HFFc6 (cell line): ENCODE measurements around the gene TECPR2. TPM values are rescaled to one million over a fixed set of nuclear protein-coding genes. Genes with fewer than 3 reads are reported as not detected.

Source experiments
- DNase-seq: peaks from one replicate; pipeline ENCODE4 v3.0.0-alpha.2; 2018
- H3K27ac Mint-ChIP-seq: 2 replicates; pipeline ENCODE4 v1.8.0; 2020; ENCODE audit warnings: mild to moderate bottlenecking, mixed read lengths
- H3K27me3 Mint-ChIP-seq: 2 replicates; pipeline ENCODE4 v1.8.0; 2021; ENCODE audit warnings: mild to moderate bottlenecking, moderate library complexity, mixed read lengths; ENCODE audit not compliant: insufficient read depth
- H3K36me3 Mint-ChIP-seq: 2 replicates; pipeline ENCODE4 v1.8.0; 2021; ENCODE audit warnings: low read depth, mixed read lengths
- H3K4me1 Mint-ChIP-seq: 2 replicates; pipeline ENCODE4 v1.8.0; 2020; ENCODE audit warnings: low read depth, mixed read lengths
- H3K4me3 Mint-ChIP-seq: 2 replicates; pipeline ENCODE4 v1.8.0; 2020; ENCODE audit warnings: mild to moderate bottlenecking, moderate library complexity, mixed read lengths
- H3K9me3 Mint-ChIP-seq: 2 replicates; pipeline ENCODE4 v1.8.0; 2020; ENCODE audit warnings: mild to moderate bottlenecking, mixed read lengths
- CTCF ChIP-seq: fragments of 200-600 bp; sonication (generic); IDR thresholded peaks from 2 replicates; pipeline ENCODE4 v1.5.0; 2021; ENCODE audit warnings: antibody characterized with exemption, mild to moderate bottlenecking
- long read RNA-seq: library from polyadenylated mRNA; unstranded; transcript quantifications from one replicate; pipeline ENCODE4 v2.0.0, GENCODE V29; 2019
- total RNA-seq, 6 experiments: library from RNA; stranded (reverse); fragmentation: NEBNext Ultra II Directional; extraction: Animal tissue kit (Norgen Biotek cat#: 25700); gene quantifications; 2 replicates in 1 of 6; 3 replicates in 5 of 6; pipeline ENCODE4 v1.2.3, GENCODE V29; 2021

Gene TECPR2, protein sequence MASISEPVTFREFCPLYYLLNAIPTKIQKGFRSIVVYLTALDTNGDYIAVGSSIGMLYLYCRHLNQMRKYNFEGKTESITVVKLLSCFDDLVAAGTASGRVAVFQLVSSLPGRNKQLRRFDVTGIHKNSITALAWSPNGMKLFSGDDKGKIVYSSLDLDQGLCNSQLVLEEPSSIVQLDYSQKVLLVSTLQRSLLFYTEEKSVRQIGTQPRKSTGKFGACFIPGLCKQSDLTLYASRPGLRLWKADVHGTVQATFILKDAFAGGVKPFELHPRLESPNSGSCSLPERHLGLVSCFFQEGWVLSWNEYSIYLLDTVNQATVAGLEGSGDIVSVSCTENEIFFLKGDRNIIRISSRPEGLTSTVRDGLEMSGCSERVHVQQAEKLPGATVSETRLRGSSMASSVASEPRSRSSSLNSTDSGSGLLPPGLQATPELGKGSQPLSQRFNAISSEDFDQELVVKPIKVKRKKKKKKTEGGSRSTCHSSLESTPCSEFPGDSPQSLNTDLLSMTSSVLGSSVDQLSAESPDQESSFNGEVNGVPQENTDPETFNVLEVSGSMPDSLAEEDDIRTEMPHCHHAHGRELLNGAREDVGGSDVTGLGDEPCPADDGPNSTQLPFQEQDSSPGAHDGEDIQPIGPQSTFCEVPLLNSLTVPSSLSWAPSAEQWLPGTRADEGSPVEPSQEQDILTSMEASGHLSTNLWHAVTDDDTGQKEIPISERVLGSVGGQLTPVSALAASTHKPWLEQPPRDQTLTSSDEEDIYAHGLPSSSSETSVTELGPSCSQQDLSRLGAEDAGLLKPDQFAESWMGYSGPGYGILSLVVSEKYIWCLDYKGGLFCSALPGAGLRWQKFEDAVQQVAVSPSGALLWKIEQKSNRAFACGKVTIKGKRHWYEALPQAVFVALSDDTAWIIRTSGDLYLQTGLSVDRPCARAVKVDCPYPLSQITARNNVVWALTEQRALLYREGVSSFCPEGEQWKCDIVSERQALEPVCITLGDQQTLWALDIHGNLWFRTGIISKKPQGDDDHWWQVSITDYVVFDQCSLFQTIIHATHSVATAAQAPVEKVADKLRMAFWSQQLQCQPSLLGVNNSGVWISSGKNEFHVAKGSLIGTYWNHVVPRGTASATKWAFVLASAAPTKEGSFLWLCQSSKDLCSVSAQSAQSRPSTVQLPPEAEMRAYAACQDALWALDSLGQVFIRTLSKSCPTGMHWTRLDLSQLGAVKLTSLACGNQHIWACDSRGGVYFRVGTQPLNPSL (N-terminal part only)
- total RNA-seq: 10 to 100 TPM; 22.0 to 29.6 (median 26.4) TPM
- long read RNA-seq, partial matches to known transcripts: 6 of 16 reads
- long read RNA-seq, other reads (novel, unspliced or antisense): 10 of 16 reads

DNA sequence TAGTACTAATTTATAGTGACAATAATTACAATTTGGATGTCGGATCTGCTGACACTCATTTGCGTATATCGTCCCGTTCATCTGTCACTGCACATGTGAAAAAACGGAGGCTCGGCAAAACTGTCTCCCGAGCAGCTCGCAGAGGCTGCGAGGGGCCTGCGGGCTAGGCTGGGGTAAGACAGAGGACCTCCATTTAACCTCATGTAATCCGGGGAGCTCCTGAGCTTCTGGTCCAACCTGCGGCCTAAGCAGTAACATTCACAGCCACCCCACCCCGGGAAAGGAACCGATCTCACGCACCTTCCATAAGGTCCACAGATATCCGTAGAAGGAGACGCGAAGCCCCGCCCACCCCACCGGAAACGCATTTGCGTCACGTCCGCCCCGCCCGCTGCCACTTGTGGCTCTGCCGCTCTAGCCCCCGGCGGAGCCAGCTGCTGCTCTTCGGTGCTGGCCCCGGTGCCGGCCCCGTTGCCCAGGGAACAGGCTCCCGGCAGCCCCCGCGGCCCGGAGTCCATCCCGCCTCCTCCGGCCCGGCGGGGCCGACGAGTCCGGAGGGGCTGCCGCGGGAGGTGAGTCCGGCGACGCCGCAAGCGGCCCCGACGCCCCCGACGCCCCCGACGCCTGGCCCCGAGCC lies at the start of gene TECPR2, which contains the start of gene CINP:
TSS of gene TECPR2 (plus strand) at position 397 of the 637 bp plus-strand sequence. CDS start 13,781 bp downstream, outside the sequence.
TSS of gene CINP (minus strand) at position 346 of the 637 bp plus-strand sequence. CDS start at position 307, 39 bp downstream.
- H3K4me1 Mint-ChIP-seq: peaks cover 27% of the 10 kb centered on the region
- TF ChIP-seq CTCF: no peak
- no peaks in the 10 kb centered on the region for H3K9me3 Mint-ChIP-seq
- H3K27ac Mint-ChIP-seq: peak within 1 kb of the TSS; percentile 98
- peaks cover 13% of the 10 kb centered on the region; the same call in 1 of the 2 replicates for H3K36me3 Mint-ChIP-seq
- DNase-seq: peak; percentile 95
- H3K27me3 Mint-ChIP-seq: peaks cover 2% of the 10 kb centered on the region
- H3K4me3 Mint-ChIP-seq: no peak within 1 kb of the TSS; the same call in 1 of the 2 replicates

DNA sequence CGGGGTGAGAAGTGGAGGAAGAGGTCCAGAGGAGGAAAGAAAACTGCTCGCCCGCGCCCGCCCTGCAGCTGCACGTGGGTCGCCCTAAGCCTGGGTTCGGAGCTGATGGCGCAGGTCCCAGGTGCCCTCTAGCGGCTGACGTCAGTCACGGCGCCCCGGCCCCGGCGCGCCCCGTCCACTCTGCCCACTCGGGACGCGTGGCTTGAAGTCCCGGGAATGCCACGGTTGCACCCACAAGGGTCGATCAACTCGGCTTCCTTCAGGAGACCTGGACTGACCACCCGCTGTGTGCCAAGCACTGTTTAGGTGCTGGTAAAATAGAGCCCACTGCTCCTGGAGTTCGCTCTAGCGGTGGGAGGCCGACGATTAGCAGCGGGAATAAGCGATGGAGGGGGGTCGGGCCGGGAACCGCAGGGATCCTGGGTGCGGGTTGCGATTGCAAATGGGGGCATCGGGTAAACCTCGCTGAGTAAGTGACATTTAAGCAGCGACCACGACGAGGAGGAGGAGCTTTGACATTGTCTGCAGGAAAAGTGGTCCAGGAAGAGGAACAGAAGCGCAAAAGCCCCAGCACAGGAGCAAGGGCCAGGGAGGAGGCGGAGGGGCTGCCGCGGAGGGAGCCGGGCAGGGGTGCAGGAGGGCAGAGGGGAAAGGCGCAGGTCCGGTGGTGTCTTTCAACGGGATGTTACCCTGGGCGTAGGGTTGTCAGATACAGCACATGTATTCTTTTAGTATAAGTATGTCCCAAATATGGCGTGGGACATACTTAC lies 48.3 kb upstream of the TECPR2 start:
- H3K36me3 Mint-ChIP-seq: no peaks in the 10 kb centered on the region
- H3K27ac Mint-ChIP-seq: peak overlapping the region; percentile 66
- H3K9me3 Mint-ChIP-seq: no peaks in the 10 kb centered on the region
- TF ChIP-seq CTCF: peak; percentile 99
- H3K27me3 Mint-ChIP-seq: peaks cover 7% of the 10 kb centered on the region
- peaks cover 58% of the 10 kb centered on the region for H3K4me1 Mint-ChIP-seq
- DNase-seq: peak; percentile 69
- H3K4me3 Mint-ChIP-seq: peak overlapping the region; percentile 85

- peaks cover 7% of the 10 kb centered on the region for H3K27me3 Mint-ChIP-seq
These were observed 47.6 kb upstream of the TECPR2 start for GRCh38 chr14:102315121-102315520.

GRCh38 chr14:102316338-102316742 lies 46.4 kb upstream of the TECPR2 start:
- TF ChIP-seq CTCF: no peak
- Mint-ChIP-seq H3K4me1 (peaks cover 63% of the 10 kb centered on the region), H3K9me3 (no peaks in the 10 kb centered on the region), H3K36me3 (no peaks in the 10 kb centered on the region), H3K27me3 (peaks cover 9% of the 10 kb centered on the region), H3K27ac (peak overlapping the region; percentile 91), H3K4me3 (peak overlapping the region; percentile 98)
- DNase-seq: peak; percentile 43

More at GRCh38 chr14:102315121-102315520, 47.6 kb upstream of the TECPR2 start:
- H3K4me3 Mint-ChIP-seq: peak overlapping the region; percentile 85; the same call in 1 of the 2 replicates
- TF ChIP-seq CTCF: no peak
- H3K27ac Mint-ChIP-seq: peak overlapping the region; percentile 91
- H3K36me3 Mint-ChIP-seq: no peaks in the 10 kb centered on the region
- H3K4me1 Mint-ChIP-seq: peaks cover 59% of the 10 kb centered on the region
- H3K9me3 Mint-ChIP-seq: no peaks in the 10 kb centered on the region
- no peak for DNase-seq
